Thoracic aorta (tissue), 2 donors: ENCODE measurements around the gene KCNJ11. TPM values are rescaled to one million over a fixed set of nuclear protein-coding genes. Genes with fewer than 3 reads are reported as not detected.

Source experiments
- ATAC-seq: fragments of 150-250 bp; one replicate; pipeline ENCODE4 v1.8.0; 2017; ENCODE audit warnings: low read depth; ENCODE audit not compliant: insufficient number of reproducible peaks, low FRiP score
- DNase-seq: peaks from one replicate; pipeline ENCODE4 v3.0.0-alpha.2; 2020; ENCODE audit warnings: low spot score
- H3K27ac ChIP-seq, 2 donors: fragments of 200-600 bp; sonication (generic); 1 replicate in 1 of 2; 2 replicates in 1 of 2; pipeline ENCODE4 v1.5.1; 2016; ENCODE audit warnings: mild to moderate bottlenecking in 2 of 2, moderate library complexity in 2 of 2
- H3K27me3 ChIP-seq: fragments of 200-600 bp; sonication (generic); replicated peaks from 2 replicates; pipeline ENCODE4 v1.6.0; 2016; ENCODE audit warnings: mild to moderate bottlenecking; ENCODE audit not compliant: insufficient read depth
- H3K36me3 ChIP-seq: fragments of 200-600 bp; sonication (generic); one replicate; pipeline ENCODE4 v1.5.1; 2016
- H3K4me1 ChIP-seq, 2 donors: fragments of 200-600 bp; sonication (generic); 1 replicate in 1 of 2; 2 replicates in 1 of 2; pipeline versions ENCODE4 v1.5.1 to v1.6.0; 2016; ENCODE audit warnings: low read depth in 2 of 2, mild to moderate bottlenecking in 1 of 2; ENCODE audit not compliant: control insufficient read depth in 1 of 2
- H3K4me3 ChIP-seq: fragments of 200-600 bp; sonication (generic); 2 replicates; pipeline ENCODE4 v1.5.1; 2016; ENCODE audit warnings: mild to moderate bottlenecking
- H3K9me3 ChIP-seq: fragments of 200-600 bp; sonication (generic); 2 replicates; pipeline ENCODE4 v1.5.1; 2016
- total RNA-seq, 2 donors: library from RNA; depleted of rRNA; stranded (reverse); fragments of >200 nt; gene quantifications; one replicate each; pipeline versions ENCODE4 v1.1.0 to v1.2.3, GENCODE V29; 2016
- TF ChIP-seq, protein P1 (sequence below): fragments of 200-600 bp; sonication (generic); IDR thresholded peaks from one replicate; pipeline ENCODE4 v1.5.1; 2019; ENCODE audit warnings: antibody characterized with exemption

KCNJ11 gene
- total RNA-seq, 2 donors from 2014 or later, result 2.5 to 2.7 TPM

DNA sequence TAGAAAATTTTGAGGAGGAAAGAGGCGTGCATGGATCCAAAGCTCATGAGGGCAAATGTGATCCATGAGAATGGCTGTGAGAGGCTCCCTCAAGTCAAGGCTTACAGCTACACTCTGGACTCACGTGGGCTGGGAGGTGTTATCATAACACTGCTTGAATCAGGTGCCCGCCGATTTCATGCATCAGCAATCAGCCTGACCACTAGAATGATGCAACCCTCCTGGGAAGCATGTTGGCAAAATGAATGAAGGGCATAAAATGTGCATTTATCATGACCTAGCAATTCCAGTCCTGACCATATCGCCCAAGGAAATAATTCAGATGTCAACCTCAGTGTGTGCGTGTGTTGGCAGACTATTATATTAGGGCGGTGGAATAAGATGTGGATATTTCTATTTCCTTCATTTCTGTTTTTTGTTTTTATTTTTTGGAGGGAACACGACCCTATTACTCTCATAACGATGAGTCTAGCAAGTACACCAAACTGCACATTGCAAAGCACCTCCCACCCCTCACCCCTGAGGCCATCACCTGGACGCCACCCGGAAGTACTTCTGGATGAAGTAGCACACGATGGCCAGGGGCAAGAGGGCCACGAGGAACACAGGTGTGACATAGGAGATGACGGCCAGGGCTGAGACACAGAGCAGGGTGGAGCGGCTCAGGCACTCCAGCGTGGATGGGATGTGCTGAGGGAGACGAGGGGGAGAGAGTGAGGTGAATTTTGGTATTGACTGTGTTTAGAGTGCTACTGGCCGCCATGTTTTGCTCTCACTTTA lies 15.7 kb upstream of the KCNJ11 start:
- Histone ChIP-seq H3K36me3 (no peaks in the 10 kb centered on the region), H3K27me3 (no peaks in the 10 kb centered on the region), H3K4me1 (peaks cover 10 to 21% of the 10 kb centered on the region in 2 donors), H3K27ac (no peak overlapping the region), H3K9me3 (no peaks in the 10 kb centered on the region), H3K4me3 (no peak overlapping the region)
- TF ChIP-seq, protein P1, sequence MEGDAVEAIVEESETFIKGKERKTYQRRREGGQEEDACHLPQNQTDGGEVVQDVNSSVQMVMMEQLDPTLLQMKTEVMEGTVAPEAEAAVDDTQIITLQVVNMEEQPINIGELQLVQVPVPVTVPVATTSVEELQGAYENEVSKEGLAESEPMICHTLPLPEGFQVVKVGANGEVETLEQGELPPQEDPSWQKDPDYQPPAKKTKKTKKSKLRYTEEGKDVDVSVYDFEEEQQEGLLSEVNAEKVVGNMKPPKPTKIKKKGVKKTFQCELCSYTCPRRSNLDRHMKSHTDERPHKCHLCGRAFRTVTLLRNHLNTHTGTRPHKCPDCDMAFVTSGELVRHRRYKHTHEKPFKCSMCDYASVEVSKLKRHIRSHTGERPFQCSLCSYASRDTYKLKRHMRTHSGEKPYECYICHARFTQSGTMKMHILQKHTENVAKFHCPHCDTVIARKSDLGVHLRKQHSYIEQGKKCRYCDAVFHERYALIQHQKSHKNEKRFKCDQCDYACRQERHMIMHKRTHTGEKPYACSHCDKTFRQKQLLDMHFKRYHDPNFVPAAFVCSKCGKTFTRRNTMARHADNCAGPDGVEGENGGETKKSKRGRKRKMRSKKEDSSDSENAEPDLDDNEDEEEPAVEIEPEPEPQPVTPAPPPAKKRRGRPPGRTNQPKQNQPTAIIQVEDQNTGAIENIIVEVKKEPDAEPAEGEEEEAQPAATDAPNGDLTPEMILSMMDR, result no peak
- ATAC-seq, result no peak
- DNase-seq, result no peak

DNA sequence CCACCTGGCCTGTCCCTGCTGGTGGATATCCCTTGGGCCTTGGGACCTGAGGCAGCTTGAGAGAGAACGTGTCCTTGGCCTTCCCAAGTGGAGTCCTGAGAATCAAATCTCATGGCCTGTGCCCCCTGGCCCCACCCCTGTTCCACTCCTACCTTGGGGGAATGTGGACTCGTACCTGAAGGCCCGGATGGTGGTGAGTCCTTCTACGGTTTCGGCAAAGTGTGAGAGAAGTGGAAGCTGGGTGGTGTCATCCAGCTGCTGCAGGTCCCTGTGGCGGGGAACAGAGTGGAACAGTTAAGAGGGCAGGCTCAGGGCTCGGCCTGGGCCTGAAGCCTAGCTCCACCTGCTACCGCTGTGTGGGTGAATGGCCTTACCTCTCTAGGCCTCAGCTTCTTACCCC lies 14.0 kb upstream of the KCNJ11 start:
- H3K27me3 ChIP-seq, result no peaks in the 10 kb centered on the region
- no peak for DNase-seq
- TF ChIP-seq, protein P1, result no peak
- H3K36me3 ChIP-seq, result no peaks in the 10 kb centered on the region
- H3K4me1 ChIP-seq, result peaks cover 10 to 21% of the 10 kb centered on the region in 2 donors
- H3K27ac ChIP-seq, result no peak overlapping the region
- no peak for ATAC-seq
- no peaks in the 10 kb centered on the region for H3K9me3 ChIP-seq
- no peak overlapping the region for H3K4me3 ChIP-seq

DNA sequence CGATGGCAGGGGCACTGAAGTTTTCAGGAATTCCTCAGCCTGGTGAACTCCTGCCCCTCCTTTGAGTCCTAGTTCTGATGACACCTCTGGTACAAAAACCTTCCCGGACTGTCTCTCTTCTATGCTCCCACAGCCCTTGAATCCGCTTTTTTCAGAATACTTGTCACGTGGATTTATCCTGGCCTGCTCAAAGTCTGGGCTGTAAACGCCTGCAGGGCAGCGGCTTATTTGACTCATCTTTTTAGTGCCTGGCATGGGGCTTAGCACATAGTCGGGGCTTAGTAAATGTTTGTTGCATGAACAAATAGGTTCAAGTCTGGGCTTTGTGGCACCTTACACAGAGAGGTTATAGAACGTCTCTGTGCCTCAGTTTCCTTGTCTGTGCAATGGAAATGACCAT lies 13.4 kb upstream of the KCNJ11 start:
- DNase-seq (no peak), ATAC-seq (no peak)

DNA sequence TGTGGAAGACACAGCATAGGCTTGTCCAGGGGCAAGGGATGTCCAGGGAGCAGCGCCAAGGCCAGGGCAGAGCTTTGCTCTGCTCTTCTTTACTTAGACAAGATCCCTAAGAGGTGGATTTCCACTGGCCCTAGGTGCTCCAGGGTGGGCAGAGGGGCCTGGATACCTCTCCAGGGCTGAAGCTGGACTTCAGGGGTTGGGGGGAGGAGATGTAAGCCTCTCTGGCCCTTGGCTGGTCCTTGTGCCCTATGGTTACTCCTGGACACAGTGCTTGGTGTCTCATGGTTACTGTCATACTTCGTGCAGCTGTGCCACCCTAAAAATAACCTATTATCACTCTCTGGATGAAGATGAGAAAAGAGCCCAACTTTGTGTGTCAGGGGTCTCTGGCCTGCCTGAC lies 12.9 kb upstream of the KCNJ11 start:
- Histone ChIP-seq H3K4me3 (no peak overlapping the region), H3K36me3 (no peaks in the 10 kb centered on the region), H3K4me1 (peaks cover 10 to 13% of the 10 kb centered on the region in 2 donors), H3K9me3 (no peaks in the 10 kb centered on the region), H3K27me3 (no peaks in the 10 kb centered on the region), H3K27ac (no peak overlapping the region)
- ATAC-seq (no peak), DNase-seq (no peak)
- TF ChIP-seq, protein P1, result no peak

More for the DNA sequence above, 13.4 kb upstream of the KCNJ11 start:
- peaks cover 10 to 18% of the 10 kb centered on the region in 2 donors for H3K4me1 ChIP-seq
- no peak overlapping the region for H3K4me3 ChIP-seq
- H3K27ac ChIP-seq, result no peak overlapping the region
- no peaks in the 10 kb centered on the region for H3K9me3 ChIP-seq
- TF ChIP-seq, protein P1, result no peak
- H3K36me3 ChIP-seq, result no peaks in the 10 kb centered on the region
- no peaks in the 10 kb centered on the region for H3K27me3 ChIP-seq

DNA sequence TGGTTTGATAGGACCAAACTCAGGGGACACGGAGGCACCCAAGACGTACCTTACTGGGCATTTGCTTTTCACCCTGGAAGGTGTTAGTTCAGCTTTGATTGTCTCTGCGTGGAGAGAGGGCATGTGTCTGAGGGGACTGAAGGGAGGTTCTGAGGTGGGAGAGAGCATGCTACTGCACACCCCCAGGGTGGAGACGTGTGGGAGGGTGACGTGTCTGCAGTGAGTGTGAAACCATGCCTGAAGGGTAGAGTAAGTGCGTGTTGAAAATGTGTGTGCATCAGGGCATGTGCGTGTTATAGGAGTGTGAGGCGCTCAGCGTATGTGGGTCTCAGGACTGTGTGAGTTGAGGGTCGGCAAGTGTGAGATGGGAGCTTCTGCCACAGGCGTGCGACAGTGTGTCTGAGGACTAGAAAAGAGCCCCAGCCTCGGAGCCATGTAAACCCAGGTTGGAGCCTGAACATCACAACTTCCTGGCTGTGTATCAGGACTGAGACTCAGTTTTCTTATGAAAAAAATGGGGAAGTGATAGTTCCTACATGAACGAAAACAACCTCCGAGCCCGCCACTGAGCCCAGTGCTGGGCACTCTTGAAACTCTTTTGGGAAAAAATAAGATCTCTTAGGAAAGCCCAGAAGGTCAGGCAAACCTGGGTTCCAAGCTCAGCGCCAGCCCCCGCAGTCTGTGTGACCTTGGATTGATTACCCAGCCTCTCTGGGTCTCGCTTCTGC lies 11.8 kb upstream of the KCNJ11 start:
- TF ChIP-seq, protein P1, result no peak
- H3K36me3 ChIP-seq, result no peaks in the 10 kb centered on the region
- DNase-seq, result no peak
- H3K27me3 ChIP-seq, result no peaks in the 10 kb centered on the region
- H3K27ac ChIP-seq, result no peak overlapping the region
- peaks cover 2 to 3% of the 10 kb centered on the region in 2 donors for H3K4me1 ChIP-seq
- no peak overlapping the region for H3K4me3 ChIP-seq
- H3K9me3 ChIP-seq, result no peaks in the 10 kb centered on the region
- no peak for ATAC-seq
